BE2C (cell line): ENCODE measurements around the gene ALPP.

Experiments
- DNase-seq: peaks from one replicate; pipeline ENCODE4 v3.0.0-alpha.2; 2020
- H3K27me3 ChIP-seq: fragments of 250-450 bp; sonication (Bioruptor Pico); 2 replicates; pipeline ENCODE4 v1.5.1; 2020; ENCODE audit warnings: mild to moderate bottlenecking
- H3K36me3 ChIP-seq: fragments of 250-450 bp; sonication (Bioruptor Pico); 2 replicates; pipeline ENCODE4 v1.5.1; 2020; ENCODE audit warnings: mild to moderate bottlenecking
- H3K4me1 ChIP-seq: fragments of 250-450 bp; sonication (Bioruptor Pico); 2 replicates; pipeline ENCODE4 v1.5.1; 2020
- H3K4me3 ChIP-seq: 2 replicates; pipeline ENCODE4 v1.5.1; 2011; ENCODE audit warnings: low read depth, low read length
- H3K9me3 ChIP-seq: fragments of 250-450 bp; sonication (Bioruptor Pico); 2 replicates; pipeline ENCODE4 v1.5.1; 2020
- TF ChIP-seq, protein P1 (sequence below): IDR thresholded peaks from 2 replicates; pipeline ENCODE4 v1.5.1; 2012; ENCODE audit warnings: mild to moderate bottlenecking, low read depth, low read length

The ALPP gene

DNA sequence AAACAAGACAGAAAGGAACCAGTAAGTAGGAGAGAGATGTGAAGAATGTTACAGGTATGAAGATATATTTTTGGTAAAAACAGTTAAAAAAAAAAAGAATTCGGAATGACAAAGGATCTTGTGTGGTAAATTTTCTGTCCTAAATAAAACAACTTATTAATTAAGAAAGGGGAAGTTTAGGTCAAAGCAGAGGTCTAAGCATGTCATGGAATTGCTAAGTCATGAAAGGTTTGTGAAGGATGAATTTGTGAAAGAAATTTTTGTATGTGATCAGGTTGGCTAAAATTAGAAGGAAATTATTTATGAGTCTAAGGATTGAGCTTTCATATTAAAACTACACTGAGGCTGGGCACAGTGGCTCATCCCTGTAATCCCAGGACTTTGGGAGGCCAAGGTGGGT lies 17.0 kb downstream of the ALPP start:
- no peaks in the 10 kb centered on the region for H3K36me3 ChIP-seq
- H3K4me3 ChIP-seq = no peak overlapping the region
- no peaks in the 10 kb centered on the region for H3K4me1 ChIP-seq
- TF ChIP-seq, protein P1, sequence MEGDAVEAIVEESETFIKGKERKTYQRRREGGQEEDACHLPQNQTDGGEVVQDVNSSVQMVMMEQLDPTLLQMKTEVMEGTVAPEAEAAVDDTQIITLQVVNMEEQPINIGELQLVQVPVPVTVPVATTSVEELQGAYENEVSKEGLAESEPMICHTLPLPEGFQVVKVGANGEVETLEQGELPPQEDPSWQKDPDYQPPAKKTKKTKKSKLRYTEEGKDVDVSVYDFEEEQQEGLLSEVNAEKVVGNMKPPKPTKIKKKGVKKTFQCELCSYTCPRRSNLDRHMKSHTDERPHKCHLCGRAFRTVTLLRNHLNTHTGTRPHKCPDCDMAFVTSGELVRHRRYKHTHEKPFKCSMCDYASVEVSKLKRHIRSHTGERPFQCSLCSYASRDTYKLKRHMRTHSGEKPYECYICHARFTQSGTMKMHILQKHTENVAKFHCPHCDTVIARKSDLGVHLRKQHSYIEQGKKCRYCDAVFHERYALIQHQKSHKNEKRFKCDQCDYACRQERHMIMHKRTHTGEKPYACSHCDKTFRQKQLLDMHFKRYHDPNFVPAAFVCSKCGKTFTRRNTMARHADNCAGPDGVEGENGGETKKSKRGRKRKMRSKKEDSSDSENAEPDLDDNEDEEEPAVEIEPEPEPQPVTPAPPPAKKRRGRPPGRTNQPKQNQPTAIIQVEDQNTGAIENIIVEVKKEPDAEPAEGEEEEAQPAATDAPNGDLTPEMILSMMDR = no peak
- peaks cover 53% of the 10 kb centered on the region for H3K27me3 ChIP-seq
- no peak for DNase-seq
- H3K9me3 ChIP-seq = no peaks in the 10 kb centered on the region

DNA sequence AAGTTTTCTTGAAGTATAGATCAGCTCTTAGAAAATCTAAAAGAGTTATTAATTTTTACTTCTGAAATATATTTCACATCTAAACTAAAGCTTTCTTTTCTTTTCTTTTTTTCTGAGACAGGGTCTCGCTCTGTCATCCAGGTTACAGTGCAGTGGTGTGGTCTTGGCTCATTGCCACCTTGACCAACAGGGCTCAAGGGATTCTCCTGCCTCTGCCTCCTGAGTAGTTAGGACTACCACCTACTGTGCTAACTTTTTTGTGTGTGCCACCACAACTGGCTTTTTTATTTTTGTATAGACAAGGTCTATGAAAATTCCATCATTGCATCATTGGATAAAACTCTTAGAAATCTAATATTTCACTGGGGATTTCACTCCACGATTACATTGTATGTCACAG lies 18.1 kb downstream of the ALPP start:
- Histone ChIP-seq H3K36me3 (no peaks in the 10 kb centered on the region), H3K9me3 (no peaks in the 10 kb centered on the region), H3K27me3 (peaks cover 49% of the 10 kb centered on the region), H3K4me1 (no peaks in the 10 kb centered on the region), H3K4me3 (no peak overlapping the region)
- TF ChIP-seq, protein P1 = no peak
- DNase-seq = no peak

DNA sequence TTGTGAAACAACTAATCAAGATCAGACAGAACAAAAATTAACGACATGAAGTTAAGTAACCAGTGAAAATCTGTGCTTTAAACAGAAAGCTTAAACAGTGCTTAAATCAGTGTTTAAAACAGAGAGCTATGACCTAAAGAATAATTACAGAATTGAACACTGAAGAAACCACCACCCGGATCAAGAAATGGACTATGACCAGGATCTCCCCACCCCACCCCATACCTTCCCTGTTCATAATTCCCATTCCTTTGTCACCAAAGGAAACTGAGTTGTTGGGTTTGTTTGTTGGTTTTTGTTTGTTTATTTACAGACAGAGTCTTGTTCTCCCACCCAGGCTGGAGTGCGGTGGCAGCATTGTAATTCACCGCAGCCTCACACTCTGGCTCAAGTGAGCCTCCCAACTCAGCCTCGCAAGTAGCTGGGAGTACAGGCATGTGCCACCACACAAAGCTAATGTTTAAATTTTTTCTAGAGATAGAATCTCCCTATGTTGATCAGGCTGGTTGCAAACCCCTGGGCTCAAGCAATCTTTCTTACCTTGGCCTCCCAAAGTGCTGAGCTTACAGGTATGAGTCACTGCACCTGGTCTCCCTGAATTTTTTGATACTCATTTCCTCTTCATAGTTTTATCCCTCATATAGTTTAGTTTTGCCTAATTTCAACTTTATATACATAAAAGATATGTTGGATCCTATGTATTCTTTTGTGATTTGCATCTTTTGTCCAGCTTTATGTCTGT lies 19.9 kb downstream of the ALPP start:
- DNase-seq = no peak
- Histone ChIP-seq H3K4me1 (no peaks in the 10 kb centered on the region), H3K9me3 (no peaks in the 10 kb centered on the region), H3K27me3 (peaks cover 44% of the 10 kb centered on the region), H3K4me3 (no peak overlapping the region), H3K36me3 (no peaks in the 10 kb centered on the region)
- TF ChIP-seq, protein P1 = no peak

DNA sequence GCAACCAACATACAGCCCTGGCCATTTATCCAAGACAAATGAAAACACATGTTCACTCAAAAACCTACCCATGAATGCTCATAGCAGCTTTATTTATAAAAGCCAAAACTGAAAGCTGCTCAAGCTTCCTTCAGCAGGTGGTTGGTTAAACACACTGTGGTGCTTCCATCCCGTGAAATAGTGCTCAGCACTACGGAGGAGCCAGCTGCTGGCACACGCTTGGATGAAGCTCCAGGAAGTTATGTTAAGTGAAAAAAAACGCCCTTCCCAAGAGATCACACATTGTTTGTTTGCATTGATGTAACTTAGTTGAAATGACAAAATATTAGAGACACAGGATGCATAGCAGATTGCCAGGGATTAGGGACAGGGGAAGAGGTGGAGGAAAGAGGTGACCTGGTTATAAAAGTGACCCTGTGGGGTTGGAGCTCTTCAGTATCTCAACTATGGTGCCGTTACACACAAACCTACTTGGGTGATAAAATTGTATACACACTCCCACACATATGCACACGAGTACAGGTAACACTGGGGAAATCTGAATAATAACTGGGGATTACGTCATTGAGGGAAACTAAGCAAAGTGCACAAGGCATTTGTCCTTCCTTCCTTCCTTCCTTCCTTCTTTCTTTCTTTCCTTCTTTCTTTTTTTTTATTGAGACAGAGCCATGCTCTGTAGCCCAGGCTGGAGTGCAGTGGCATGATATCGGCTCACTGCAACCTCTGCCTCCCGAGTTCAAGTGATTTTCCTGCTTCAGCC lies 21.9 kb downstream of the ALPP start:
- Histone ChIP-seq H3K4me3 (no peak overlapping the region), H3K36me3 (no peaks in the 10 kb centered on the region), H3K4me1 (no peaks in the 10 kb centered on the region), H3K9me3 (no peaks in the 10 kb centered on the region), H3K27me3 (peaks cover 24% of the 10 kb centered on the region)
- no peak for DNase-seq
- TF ChIP-seq, protein P1 = no peak

DNA sequence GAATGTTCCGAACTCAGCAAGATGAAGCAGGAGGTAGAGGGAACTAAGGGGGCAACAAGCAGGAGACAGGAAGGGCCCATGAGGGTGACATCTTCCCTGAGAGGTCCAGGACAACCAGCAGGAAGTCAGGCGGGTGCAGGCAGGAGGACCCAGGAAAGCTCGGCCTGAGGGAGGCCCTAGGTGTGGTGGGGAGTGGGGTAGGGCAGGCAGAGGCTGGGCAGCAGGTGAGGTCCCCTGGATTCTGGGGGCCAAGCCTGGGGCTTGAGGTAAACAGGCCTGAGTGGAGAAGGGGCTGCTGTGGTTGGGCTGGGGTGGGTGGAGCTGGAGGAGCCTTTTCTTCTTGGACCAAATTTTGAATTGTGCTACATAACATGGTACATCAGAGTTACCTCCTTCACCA lies 24.0 kb downstream of the ALPP start:
- TF ChIP-seq, protein P1 = no peak
- no peaks in the 10 kb centered on the region for H3K4me1 ChIP-seq
- no peak for DNase-seq
- no peak overlapping the region for H3K4me3 ChIP-seq
- peaks cover 15% of the 10 kb centered on the region for H3K27me3 ChIP-seq
- no peaks in the 10 kb centered on the region for H3K36me3 ChIP-seq
- no peaks in the 10 kb centered on the region for H3K9me3 ChIP-seq

DNA sequence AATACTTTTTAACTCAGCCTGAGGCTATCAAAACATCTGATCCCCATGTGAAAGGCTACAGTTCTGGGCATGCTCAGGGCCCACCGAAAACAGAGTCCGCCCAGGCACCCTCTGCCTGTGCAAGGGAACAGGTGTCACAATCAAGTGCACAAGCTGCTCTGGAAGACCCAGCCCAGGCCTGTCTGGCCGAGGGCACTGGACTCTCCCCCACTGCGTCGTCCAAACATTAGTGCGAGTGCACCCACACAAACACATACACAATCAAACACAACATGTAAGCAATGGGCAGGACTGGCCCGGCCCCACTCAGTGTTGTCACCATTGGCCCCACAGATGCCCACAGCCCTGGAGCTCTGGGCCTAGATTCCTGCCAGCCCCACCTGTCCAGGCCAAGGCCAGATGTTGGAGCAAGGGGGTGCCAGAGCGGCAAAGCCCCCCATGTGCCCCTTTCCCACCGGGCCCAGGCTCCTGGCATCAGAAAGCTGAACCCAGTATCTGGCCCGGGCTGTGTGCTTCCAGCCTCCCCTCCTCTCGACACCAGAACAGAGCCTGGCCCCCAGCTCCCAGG lies 27.5 kb downstream of the ALPP start:
- Histone ChIP-seq H3K36me3 (no peaks in the 10 kb centered on the region), H3K9me3 (no peaks in the 10 kb centered on the region), H3K27me3 (peaks cover 12% of the 10 kb centered on the region), H3K4me3 (no peak overlapping the region), H3K4me1 (no peaks in the 10 kb centered on the region)
- TF ChIP-seq, protein P1 = no peak
- no peak for DNase-seq
